Esophagus squamous epithelium (tissue), 5 donors: ENCODE measurements around the gene FHOD3. TPM values are rescaled to one million over a fixed set of nuclear protein-coding genes. Genes with fewer than 3 reads are reported as not detected.

Experiments used
- DNase-seq: peaks from one replicate; lab custom pipeline; 2025; lab: John Stamatoyannopoulos, UW
- H3K27ac ChIP-seq, 4 donors: fragments of 200-600 bp; sonication (generic); one replicate each; pipeline ENCODE4 v1.5.1; 2016 to 2019; ENCODE audit warnings: mild to moderate bottlenecking in 1 of 4
- H3K27me3 ChIP-seq, 4 donors: fragments of 200-600 bp; sonication (generic); 1 replicate in 3 of 4; 2 replicates in 1 of 4; pipeline versions ENCODE4 v1.5.1 to v1.6.0; 2017 to 2021; ENCODE audit warnings: antibody characterized with exemption in 1 of 4
- H3K36me3 ChIP-seq, 3 donors: fragments of 200-600 bp; sonication (generic); one replicate each; pipeline ENCODE4 v1.5.1; 2016 to 2019
- H3K4me1 ChIP-seq, 3 donors: fragments of 200-600 bp; sonication (generic); one replicate each; pipeline ENCODE4 v1.5.1; 2017 to 2019
- H3K4me3 ChIP-seq, 4 donors: fragments of 200-600 bp; sonication (generic); 1 replicate in 3 of 4; 2 replicates in 1 of 4; pipeline ENCODE4 v1.5.1; 2016 to 2019; ENCODE audit warnings: mild to moderate bottlenecking in 2 of 4, moderate library complexity in 1 of 4
- H3K9me3 ChIP-seq, 3 donors: fragments of 200-600 bp; sonication (generic); one replicate each; pipeline ENCODE4 v1.5.1; 2016 to 2019
- POLR2A ChIP-seq, 4 donors: fragments of 450-650 bp; IDR thresholded peaks; one replicate each; pipeline ENCODE4 v1.6.1; 2017; ENCODE audit warnings: antibody characterized with exemption in 4 of 4, mild to moderate bottlenecking in 4 of 4, moderate library complexity in 3 of 4
- WGBS, 2 donors: methylation state at CpG; one replicate each; pipeline ENCODE4 v1.1.5; 2018; 5-methylcytosine and 5-hydroxymethylcytosine counted together
- intact Hi-C: fragments of 100-400 bp; cut with DNase I; formaldehyde crosslinking; loops from one replicate; pipeline ENCODE4 v1.15.0; 2022
- total RNA-seq, 4 donors: library from RNA; depleted of rRNA; stranded (reverse); fragments of >200 nt; gene quantifications; one replicate each; pipeline ENCODE4 v1.1.0, GENCODE V29; 2016
- TF ChIP-seq, protein P1 (sequence below), 6 experiments: fragments of 450-650 bp in 4 of 6; fragments of 200-600 bp in 2 of 6; sonication (generic) in 2 of 6; IDR thresholded peaks; one replicate each; pipeline ENCODE4 v1.5.1; 2016 to 2019; ENCODE audit warnings: antibody characterized with exemption in 6 of 6, mild to moderate bottlenecking in 4 of 6, moderate library complexity in 4 of 6
- donor health status: DM: yes; HTN: yes; CAD: no.

Gene FHOD3
- total RNA-seq, 4 donors from 2014 or later, result 3.1 to 29.6 (median 5.7) TPM

DNA sequence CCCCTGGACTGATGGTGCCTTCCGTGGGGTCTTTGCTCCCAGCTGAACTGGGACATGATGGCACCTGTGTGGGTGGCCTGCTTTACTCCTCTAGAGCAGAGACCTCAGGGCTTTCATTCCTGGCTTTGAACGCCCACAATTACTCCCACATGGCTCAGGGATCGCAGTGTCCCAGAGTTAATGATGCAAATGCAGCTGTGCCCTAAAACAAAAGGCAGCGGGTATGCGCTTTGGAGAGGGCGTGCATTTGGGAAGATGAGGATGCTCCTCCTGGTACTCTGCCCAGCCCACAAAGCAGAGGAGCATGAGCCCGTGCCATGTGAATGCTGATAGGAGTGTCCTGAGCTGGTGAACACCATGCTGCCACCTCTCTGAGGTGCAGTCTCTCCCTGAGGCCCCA, 173.4 kb downstream of the FHOD3 start:
- intact Hi-C loops, result no loop called here
- H3K4me3 ChIP-seq, result no peak overlapping the region
- no peak overlapping the region for H3K27ac ChIP-seq
- DNase-seq, result no peak
- no peaks in the 10 kb centered on the region for H3K4me1 ChIP-seq
- H3K27me3 ChIP-seq, result no peaks in the 10 kb centered on the region
- 85% methylated on average over 6 of the region's 7 CpGs; no CpG with 5 or more reads in 1 of the 2 donors for WGBS, 2 donors
- TF ChIP-seq, protein P1, sequence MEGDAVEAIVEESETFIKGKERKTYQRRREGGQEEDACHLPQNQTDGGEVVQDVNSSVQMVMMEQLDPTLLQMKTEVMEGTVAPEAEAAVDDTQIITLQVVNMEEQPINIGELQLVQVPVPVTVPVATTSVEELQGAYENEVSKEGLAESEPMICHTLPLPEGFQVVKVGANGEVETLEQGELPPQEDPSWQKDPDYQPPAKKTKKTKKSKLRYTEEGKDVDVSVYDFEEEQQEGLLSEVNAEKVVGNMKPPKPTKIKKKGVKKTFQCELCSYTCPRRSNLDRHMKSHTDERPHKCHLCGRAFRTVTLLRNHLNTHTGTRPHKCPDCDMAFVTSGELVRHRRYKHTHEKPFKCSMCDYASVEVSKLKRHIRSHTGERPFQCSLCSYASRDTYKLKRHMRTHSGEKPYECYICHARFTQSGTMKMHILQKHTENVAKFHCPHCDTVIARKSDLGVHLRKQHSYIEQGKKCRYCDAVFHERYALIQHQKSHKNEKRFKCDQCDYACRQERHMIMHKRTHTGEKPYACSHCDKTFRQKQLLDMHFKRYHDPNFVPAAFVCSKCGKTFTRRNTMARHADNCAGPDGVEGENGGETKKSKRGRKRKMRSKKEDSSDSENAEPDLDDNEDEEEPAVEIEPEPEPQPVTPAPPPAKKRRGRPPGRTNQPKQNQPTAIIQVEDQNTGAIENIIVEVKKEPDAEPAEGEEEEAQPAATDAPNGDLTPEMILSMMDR (IDR thresholded peaks at IDR 0.05), result no peak
- H3K9me3 ChIP-seq, result no peaks in the 10 kb centered on the region
- H3K36me3 ChIP-seq, result no peaks in the 10 kb centered on the region

DNA sequence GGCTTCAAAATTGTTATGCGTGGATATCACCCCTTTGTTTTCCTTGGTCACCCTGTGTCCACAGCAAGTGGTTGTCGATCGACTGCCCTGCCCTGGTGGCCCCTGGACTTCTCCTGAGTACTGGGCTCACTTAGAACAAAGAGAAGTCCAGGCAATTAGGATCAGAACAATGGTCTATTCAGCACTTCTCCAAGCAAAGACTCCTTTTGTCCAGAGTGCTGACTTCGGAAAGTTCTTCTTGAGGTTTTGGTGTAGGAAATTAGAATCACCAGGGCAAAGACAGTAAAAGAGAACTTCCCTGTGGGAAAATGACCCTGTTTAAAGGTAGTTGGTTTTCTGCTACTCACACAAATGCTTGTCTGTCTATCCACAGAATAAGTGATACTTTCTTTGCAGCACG, 173.9 kb downstream of the FHOD3 start:
- no peaks in the 10 kb centered on the region for H3K36me3 ChIP-seq
- H3K27me3 ChIP-seq, result no peaks in the 10 kb centered on the region
- no peak overlapping the region for H3K27ac ChIP-seq
- no peak overlapping the region for H3K4me3 ChIP-seq
- intact Hi-C loops, result no loop called here
- no peaks in the 10 kb centered on the region for H3K4me1 ChIP-seq
- no peak for DNase-seq
- 72 to 87% methylated on average over 2 of the region's 5 CpGs for WGBS, 2 donors
- H3K9me3 ChIP-seq, result no peaks in the 10 kb centered on the region
- TF ChIP-seq, protein P1 (IDR thresholded peaks at IDR 0.05), result no peak
- no peak for TF ChIP-seq POLR2A (IDR thresholded peaks at IDR 0.05)

DNA sequence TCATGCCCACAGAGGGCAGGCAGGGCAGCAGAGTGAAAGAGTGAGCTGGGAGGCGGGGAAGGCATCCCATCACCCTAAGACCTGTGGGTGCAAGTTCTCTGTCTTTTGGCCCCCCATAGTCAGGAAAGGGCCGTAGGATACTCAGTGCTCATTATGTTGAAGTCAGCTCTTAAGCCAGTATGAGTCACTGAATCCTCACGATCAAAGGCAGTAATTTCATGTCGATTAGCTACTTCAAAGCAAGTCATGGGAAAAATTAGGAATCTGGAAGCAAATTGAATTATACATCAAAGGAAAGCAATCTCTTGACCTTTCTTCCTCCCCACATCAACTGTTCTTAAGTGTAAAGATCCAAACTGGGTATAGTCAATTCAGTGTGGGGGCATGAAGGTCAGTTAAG, 178.9 kb downstream of the FHOD3 start:
- WGBS, 2 donors, result 48 to 54% methylated on average over 3 to 4 of the region's 4 CpGs
- no peak for DNase-seq
- no peak for TF ChIP-seq POLR2A (IDR thresholded peaks at IDR 0.05)
- TF ChIP-seq, protein P1 (IDR thresholded peaks at IDR 0.05), result no peak
- no peaks in the 10 kb centered on the region for H3K36me3 ChIP-seq
- H3K4me1 ChIP-seq, result no peaks in the 10 kb centered on the region
- intact Hi-C loops, result no loop called here
- no peak overlapping the region for H3K4me3 ChIP-seq
- no peaks in the 10 kb centered on the region for H3K9me3 ChIP-seq
- H3K27ac ChIP-seq, result no peak overlapping the region
- H3K27me3 ChIP-seq, result no peaks in the 10 kb centered on the region

DNA sequence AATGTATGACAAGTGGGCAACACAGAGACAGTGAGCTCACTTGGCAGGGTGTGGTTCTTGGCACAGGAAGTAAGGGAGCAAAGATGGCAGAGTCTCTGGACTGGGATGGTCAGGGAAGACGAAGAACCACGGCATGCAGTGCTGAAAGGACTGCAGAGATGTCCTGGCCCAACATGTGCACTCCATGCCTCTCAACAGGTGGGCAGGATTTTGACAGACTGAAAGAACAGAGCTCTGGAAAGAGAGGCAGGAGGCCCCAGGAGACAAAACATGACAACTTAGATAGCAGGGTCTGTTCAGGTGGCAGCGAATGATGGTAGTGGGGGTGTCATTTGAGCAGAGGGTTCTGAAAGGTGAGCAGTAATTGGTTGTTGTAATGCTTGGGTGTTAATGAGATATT, 180.3 kb downstream of the FHOD3 start:
- Histone ChIP-seq H3K36me3 (no peaks in the 10 kb centered on the region), H3K27me3 (no peaks in the 10 kb centered on the region), H3K27ac (no peak overlapping the region), H3K4me3 (no peak overlapping the region), H3K4me1 (peaks cover 0 to 4% (median 0%) of the 10 kb centered on the region in 3 donors), H3K9me3 (no peaks in the 10 kb centered on the region)
- WGBS, 2 donors, result 81 to 85% methylated on average over 3 of the region's 3 CpGs
- intact Hi-C loops, result no loop called here
- no peak for DNase-seq
- TF ChIP-seq, protein P1 (IDR thresholded peaks at IDR 0.05), result no peak
- no peak for TF ChIP-seq POLR2A (IDR thresholded peaks at IDR 0.05)

DNA sequence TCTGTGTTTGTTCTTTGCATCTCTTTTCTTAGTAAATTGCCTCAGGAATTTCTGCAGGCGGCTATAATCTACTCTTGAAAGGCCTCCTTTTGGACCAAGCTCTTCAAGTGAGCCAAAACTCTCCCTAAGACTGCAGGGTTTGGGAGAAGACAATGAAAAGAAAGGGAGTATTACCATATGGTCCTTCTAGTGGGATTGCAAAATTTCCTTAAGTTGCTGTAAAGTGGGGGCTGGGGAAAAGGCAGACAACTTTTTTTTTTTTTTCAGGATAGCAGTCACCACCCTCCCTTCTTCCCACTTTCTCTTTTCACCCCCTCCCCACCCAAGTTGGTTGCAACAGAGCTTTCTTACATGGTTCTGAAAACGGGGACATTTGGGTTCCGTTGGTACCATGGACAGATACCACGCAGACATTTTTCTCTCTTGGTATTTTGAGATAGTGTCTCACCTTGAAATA, 183.7 kb downstream of the FHOD3 start:
- H3K27me3 ChIP-seq, result no peaks in the 10 kb centered on the region
- H3K27ac ChIP-seq, result no peak overlapping the region
- TF ChIP-seq POLR2A (IDR thresholded peaks at IDR 0.05), result no peak
- TF ChIP-seq, protein P1 (IDR thresholded peaks at IDR 0.05), result no peak
- no peak overlapping the region for H3K4me3 ChIP-seq
- intact Hi-C loops, result no loop called here
- peaks cover 0 to 4% (median 0%) of the 10 kb centered on the region in 3 donors for H3K4me1 ChIP-seq
- no peaks in the 10 kb centered on the region for H3K9me3 ChIP-seq
- H3K36me3 ChIP-seq, result no peaks in the 10 kb centered on the region
- WGBS, 2 donors, result 65 to 69% methylated on average over 4 of the region's 4 CpGs
- no peak for DNase-seq
